Measurements from ENCODE around the gene PPID. TPM values are rescaled to one million over a fixed set of nuclear protein-coding genes. Genes with fewer than 3 reads are reported as not detected.

Gene PPID
- total and polyA plus RNA-seq, 2 of the 13 experiments (the other 11 are each of a cell fraction or from before 2014, with no cell fraction given): 15.4 to 63.4 TPM

DNA sequence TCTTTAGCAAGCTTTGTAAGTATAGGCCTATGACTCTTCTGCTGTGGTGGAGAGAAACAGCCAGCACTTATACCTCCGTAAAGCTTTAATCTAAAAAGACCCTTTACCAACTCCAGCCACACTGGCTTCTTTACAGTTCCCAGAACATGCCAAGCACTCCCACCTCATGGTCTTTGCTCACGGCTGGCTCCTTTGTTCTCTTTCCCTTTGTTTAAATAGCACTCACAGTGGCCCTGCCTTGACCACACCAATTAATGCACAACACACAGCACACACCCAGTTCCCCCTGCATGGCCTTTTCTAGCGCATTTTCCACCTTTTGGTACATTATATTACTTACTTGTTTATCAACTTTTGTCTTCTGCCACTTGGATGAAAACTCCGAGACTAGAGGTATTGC, 18.9 kb downstream of the PPID start (continued):
- TF ChIP-seq ZBTB14 (CRISPR knock-in tag; IDR thresholded peaks at IDR 0.05): no peak
- TF ChIP-seq, protein P1, sequence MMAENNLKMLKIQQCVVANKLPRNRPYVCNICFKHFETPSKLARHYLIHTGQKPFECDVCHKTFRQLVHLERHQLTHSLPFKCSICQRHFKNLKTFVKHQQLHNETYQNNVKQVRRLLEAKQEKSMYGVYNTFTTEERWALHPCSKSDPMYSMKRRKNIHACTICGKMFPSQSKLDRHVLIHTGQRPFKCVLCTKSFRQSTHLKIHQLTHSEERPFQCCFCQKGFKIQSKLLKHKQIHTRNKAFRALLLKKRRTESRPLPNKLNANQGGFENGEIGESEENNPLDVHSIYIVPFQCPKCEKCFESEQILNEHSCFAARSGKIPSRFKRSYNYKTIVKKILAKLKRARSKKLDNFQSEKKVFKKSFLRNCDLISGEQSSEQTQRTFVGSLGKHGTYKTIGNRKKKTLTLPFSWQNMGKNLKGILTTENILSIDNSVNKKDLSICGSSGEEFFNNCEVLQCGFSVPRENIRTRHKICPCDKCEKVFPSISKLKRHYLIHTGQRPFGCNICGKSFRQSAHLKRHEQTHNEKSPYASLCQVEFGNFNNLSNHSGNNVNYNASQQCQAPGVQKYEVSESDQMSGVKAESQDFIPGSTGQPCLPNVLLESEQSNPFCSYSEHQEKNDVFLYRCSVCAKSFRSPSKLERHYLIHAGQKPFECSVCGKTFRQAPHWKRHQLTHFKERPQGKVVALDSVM (CRISPR knock-in tag; IDR thresholded peaks at IDR 0.05): no peak
- TF ChIP-seq BCL6 (CRISPR knock-in tag; IDR thresholded peaks at IDR 0.05): no peak
- TF ChIP-seq PRDM4 (CRISPR knock-in tag; IDR thresholded peaks at IDR 0.05; ENCODE audit: borderline replicate concordance): no peak
- TF ChIP-seq NPAS2 (CRISPR knock-in tag; IDR thresholded peaks at IDR 0.05; ENCODE audit: borderline replicate concordance): no peak
- TF ChIP-seq, protein P2, sequence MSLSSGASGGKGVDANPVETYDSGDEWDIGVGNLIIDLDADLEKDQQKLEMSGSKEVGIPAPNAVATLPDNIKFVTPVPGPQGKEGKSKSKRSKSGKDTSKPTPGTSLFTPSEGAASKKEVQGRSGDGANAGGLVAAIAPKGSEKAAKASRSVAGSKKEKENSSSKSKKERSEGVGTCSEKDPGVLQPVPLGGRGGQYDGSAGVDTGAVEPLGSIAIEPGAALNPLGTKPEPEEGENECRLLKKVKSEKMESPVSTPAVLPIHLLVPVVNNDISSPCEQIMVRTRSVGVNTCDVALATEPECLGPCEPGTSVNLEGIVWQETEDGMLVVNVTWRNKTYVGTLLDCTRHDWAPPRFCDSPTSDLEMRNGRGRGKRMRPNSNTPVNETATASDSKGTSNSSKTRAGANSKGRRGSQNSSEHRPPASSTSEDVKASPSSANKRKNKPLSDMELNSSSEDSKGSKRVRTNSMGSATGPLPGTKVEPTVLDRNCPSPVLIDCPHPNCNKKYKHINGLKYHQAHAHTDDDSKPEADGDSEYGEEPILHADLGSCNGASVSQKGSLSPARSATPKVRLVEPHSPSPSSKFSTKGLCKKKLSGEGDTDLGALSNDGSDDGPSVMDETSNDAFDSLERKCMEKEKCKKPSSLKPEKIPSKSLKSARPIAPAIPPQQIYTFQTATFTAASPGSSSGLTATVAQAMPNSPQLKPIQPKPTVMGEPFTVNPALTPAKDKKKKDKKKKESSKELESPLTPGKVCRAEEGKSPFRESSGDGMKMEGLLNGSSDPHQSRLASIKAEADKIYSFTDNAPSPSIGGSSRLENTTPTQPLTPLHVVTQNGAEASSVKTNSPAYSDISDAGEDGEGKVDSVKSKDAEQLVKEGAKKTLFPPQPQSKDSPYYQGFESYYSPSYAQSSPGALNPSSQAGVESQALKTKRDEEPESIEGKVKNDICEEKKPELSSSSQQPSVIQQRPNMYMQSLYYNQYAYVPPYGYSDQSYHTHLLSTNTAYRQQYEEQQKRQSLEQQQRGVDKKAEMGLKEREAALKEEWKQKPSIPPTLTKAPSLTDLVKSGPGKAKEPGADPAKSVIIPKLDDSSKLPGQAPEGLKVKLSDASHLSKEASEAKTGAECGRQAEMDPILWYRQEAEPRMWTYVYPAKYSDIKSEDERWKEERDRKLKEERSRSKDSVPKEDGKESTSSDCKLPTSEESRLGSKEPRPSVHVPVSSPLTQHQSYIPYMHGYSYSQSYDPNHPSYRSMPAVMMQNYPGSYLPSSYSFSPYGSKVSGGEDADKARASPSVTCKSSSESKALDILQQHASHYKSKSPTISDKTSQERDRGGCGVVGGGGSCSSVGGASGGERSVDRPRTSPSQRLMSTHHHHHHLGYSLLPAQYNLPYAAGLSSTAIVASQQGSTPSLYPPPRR (CRISPR knock-in tag; IDR thresholded peaks at IDR 0.05; ENCODE audit: borderline replicate concordance): no peak
- no peak for TF ChIP-seq ZNF124 (CRISPR knock-in tag; IDR thresholded peaks at IDR 0.05)
- no peak for TF ChIP-seq KDM1A (CRISPR knock-in tag; IDR thresholded peaks at IDR 0.05)

All from HepG2 (cell line).